NCI-H1048 (cell line): ENCODE data around the gene APOLD1.

Experiments
- DNase-seq: peaks from one replicate; lab custom pipeline; 2025; lab: John Stamatoyannopoulos, UW

The APOLD1 gene

GRCh38 chr12:12839873-12840579 lies 54.6 kb downstream of the APOLD1 start:
- DNase-seq: no peak

DNA sequence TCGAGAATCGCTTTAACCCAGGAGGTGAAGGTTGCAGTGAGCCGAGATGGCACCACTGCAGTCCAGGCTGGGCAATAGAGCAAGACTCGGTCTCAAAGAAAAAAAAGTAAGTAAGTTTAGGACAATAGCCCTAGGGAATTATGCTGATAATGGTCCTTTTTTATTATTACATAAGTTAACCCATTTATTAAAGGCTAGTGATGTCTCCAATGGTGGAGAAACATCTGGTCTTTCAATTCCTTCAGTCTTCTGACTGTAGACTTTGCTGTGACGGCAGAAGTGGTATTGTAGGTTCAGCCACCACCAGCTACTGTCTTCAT lies 55.1 kb downstream of the APOLD1 start:
- DNase-seq: no peak
